Measurements from ENCODE around the gene BCL11A. TPM values are rescaled to one million over a fixed set of nuclear protein-coding genes. Genes with fewer than 3 reads are reported as not detected.

Gene BCL11A
- total RNA-seq, 1 experiment from 2014 or later, result 91.4 TPM

GRCh38 chr2:60554074-60554645 is 706 bp upstream of the BCL11A start:
- H2AK5ac ChIP-seq (ENCODE audit: insufficient read length, low read length), result no peak overlapping the region
- H3K9me3 Mint-ChIP-seq, result no peaks in the 10 kb centered on the region
- H3K23ac ChIP-seq (ENCODE audit: insufficient read length, low read depth, low read length), result no peak overlapping the region
- H4K8ac ChIP-seq (replicated peaks; ENCODE audit: insufficient read length, low read depth, low read length), result no peak overlapping the region
- no peak overlapping the region for H4K5ac ChIP-seq (ENCODE audit: insufficient read length, low read depth, low read length)
- no peak overlapping the region for H2BK5ac ChIP-seq (ENCODE audit: insufficient read length, low read length)
- H3K79me1 ChIP-seq (ENCODE audit: insufficient read depth, low read depth, low read length, poor library complexity, severe bottlenecking), result no peaks in the 10 kb centered on the region
- H3K36me3 Mint-ChIP-seq (ENCODE audit: insufficient read depth in 1 of 3, low read depth in 3 of 3), result peaks cover 0 to 9% (median 2%) of the 10 kb centered on the region in 3 experiments; a peak in 3 of 7 replicates
- H2BK120ac ChIP-seq (ENCODE audit: low read depth, low read length, poor library complexity, severe bottlenecking), result no peak overlapping the region
- peak; percentile 61 for DNase-seq
- TF ChIP-seq, protein P1, sequence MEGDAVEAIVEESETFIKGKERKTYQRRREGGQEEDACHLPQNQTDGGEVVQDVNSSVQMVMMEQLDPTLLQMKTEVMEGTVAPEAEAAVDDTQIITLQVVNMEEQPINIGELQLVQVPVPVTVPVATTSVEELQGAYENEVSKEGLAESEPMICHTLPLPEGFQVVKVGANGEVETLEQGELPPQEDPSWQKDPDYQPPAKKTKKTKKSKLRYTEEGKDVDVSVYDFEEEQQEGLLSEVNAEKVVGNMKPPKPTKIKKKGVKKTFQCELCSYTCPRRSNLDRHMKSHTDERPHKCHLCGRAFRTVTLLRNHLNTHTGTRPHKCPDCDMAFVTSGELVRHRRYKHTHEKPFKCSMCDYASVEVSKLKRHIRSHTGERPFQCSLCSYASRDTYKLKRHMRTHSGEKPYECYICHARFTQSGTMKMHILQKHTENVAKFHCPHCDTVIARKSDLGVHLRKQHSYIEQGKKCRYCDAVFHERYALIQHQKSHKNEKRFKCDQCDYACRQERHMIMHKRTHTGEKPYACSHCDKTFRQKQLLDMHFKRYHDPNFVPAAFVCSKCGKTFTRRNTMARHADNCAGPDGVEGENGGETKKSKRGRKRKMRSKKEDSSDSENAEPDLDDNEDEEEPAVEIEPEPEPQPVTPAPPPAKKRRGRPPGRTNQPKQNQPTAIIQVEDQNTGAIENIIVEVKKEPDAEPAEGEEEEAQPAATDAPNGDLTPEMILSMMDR (conservative IDR thresholded peaks at IDR 0.05), result no peak
- H2BK15ac ChIP-seq (ENCODE audit: low read depth, low read length), result no peak overlapping the region
- H2BK12ac ChIP-seq (ENCODE audit: insufficient read length, low read depth, low read length), result no peak overlapping the region
- no peaks in the 10 kb centered on the region for H3K4me1 ChIP-seq (ENCODE audit: insufficient read depth, low read length)
- peaks cover 56% of the 10 kb centered on the region for H3K23me2 ChIP-seq (ENCODE audit: insufficient read length, low read depth, low read length, poor library complexity, severe bottlenecking)
- no peak overlapping the region for H2AFZ ChIP-seq (ENCODE audit: low read length)
- H2BK20ac ChIP-seq (ENCODE audit: low read depth, low read length, poor library complexity, severe bottlenecking), result no peak overlapping the region
- no peaks in the 10 kb centered on the region for H3K27me3 ChIP-seq (ENCODE audit: insufficient read depth, low read length)
- H3K4ac ChIP-seq (ENCODE audit: low read depth, low read length), result no peak overlapping the region
- no peak overlapping the region for H3K27ac ChIP-seq (ENCODE audit: insufficient read length, low read depth, low read length)
- H3K4me1 Mint-ChIP-seq, result peaks cover 18 to 21% of the 10 kb centered on the region in 2 experiments
- H3K9me3 ChIP-seq (ENCODE audit: control insufficient read depth, low read depth, low read length), result no peaks in the 10 kb centered on the region
- peak overlapping the region; percentile 56 for H3K14ac ChIP-seq (ENCODE audit: insufficient read depth, low read length)
- H4K91ac ChIP-seq (ENCODE audit: insufficient read length, low read depth, low read length), result no peak overlapping the region
- no peak overlapping the region for H3T11ph ChIP-seq (ENCODE audit: low read length)
- peaks cover 15% of the 10 kb centered on the region for H3K27me3 Mint-ChIP-seq (ENCODE audit: low read depth)
- peak overlapping the region; percentile 95 to 96 for H3K4me3 Mint-ChIP-seq
- H3K79me2 ChIP-seq (ENCODE audit: insufficient read depth, low read length), result peaks cover 1% of the 10 kb centered on the region; the same call in 1 of the 2 replicates
- no peak overlapping the region for H3K56ac ChIP-seq (ENCODE audit: insufficient read length, low read depth, low read length)
- H3K27ac Mint-ChIP-seq, result peak overlapping the region in 1 of 3 experiments; percentile 44; a peak in 1 of 7 replicates
- peak overlapping the region; percentile 94 for H3K4me2 ChIP-seq (ENCODE audit: insufficient read depth, insufficient read length, low read length)
- H3K18ac ChIP-seq (ENCODE audit: insufficient read length, low read depth, low read length), result no peak overlapping the region
- no peak overlapping the region for H3K9ac ChIP-seq (ENCODE audit: extremely low read depth, insufficient read length, low read length)
- WGBS (ENCODE audit: extremely low coverage, insufficient read length, low lambda C conversion rate), result no CpG with 5 or more reads among the region's 56 CpGs
- H4K20me1 ChIP-seq (ENCODE audit: control insufficient read depth, insufficient read depth, insufficient read length), result no peaks in the 10 kb centered on the region
